Left lung (tissue), 10 donors: ENCODE results near the gene ROR2. TPM values are rescaled to one million over a fixed set of nuclear protein-coding genes. Genes with fewer than 3 reads are reported as not detected.
A peak's percentile ranks its signal among the peaks of the same experiment; 100 is the strongest.

ENCODE experiments used
- ATAC-seq: fragments of 200-7000 bp; cut with Tn5 transposase; one replicate; pipeline ENCODE4 v1.9.1; 2020; ENCODE audit warnings: moderate library complexity
- DNase-seq, 4 donors: peaks; one replicate each; pipeline ENCODE4 v3.0.0-alpha.2; 2013 to 2020
- H3K27ac ChIP-seq, 2 donors: fragments of 200-600 bp; sonication (generic) in 1 of 2; one replicate each; pipeline versions ENCODE4 v1.5.0 to v1.8.0; 2020 to 2021
- H3K27me3 ChIP-seq, 2 donors: fragments of 200-600 bp; sonication (generic) in 1 of 2; one replicate each; pipeline versions ENCODE4 v1.5.0 to v1.8.0; 2020 to 2021
- H3K36me3 ChIP-seq, 2 donors: fragments of 200-600 bp; sonication (generic) in 1 of 2; one replicate each; pipeline versions ENCODE4 v1.5.0 to v1.8.0; 2020 to 2021
- H3K4me1 ChIP-seq, 2 donors: fragments of 200-600 bp; one replicate each; pipeline ENCODE4 v1.8.0; 2021
- H3K4me3 ChIP-seq, 2 donors: fragments of 200-600 bp; sonication (generic) in 1 of 2; one replicate each; pipeline versions ENCODE4 v1.5.0 to v1.8.0; 2020 to 2021; ENCODE audit warnings: mild to moderate bottlenecking in 1 of 2
- H3K9me3 ChIP-seq, 2 donors: fragments of 200-600 bp; sonication (generic) in 1 of 2; one replicate each; pipeline versions ENCODE4 v1.5.0 to v1.8.0; 2020 to 2021
- CTCF ChIP-seq, 2 donors: fragments of 200-600 bp; sonication (generic) in 1 of 2; IDR thresholded peaks; one replicate each; pipeline versions ENCODE4 v1.5.0 to v1.8.0; 2021; ENCODE audit warnings: antibody characterized with exemption in 2 of 2
- intact Hi-C, 2 donors: fragments of 100-400 bp; cut with DNase I; formaldehyde crosslinking; loops; one replicate each; pipeline versions ENCODE4 v1.11.2 to v1.14.2; 2022
- polyA plus RNA-seq, 6 donors: library from polyadenylated mRNA; unstranded; fragments of 120-200 nt; gene quantifications; one replicate each; pipeline ENCODE4 v1.2.1, GENCODE V29; 2013; ENCODE audit not compliant: insufficient read length in 6 of 6
- total RNA-seq, 2 donors: library from RNA; stranded (reverse); fragmentation: NEBNext Ultra II Directional; extraction: Animal tissue kit (Norgen Biotek cat#: 25700); gene quantifications; one replicate each; pipeline ENCODE4 v1.2.1, GENCODE V29; 2021
- donor health status: DM: no; HTN: yes; CAD: no.
- donor health status: DM: no; HTN: no; CAD: no.

The ROR2 gene
- total and polyA plus RNA-seq, 8 donors = 11.5 to 36.5 (median 29.7) TPM

- DNase-seq (no peak), ATAC-seq (no peak)
- Histone ChIP-seq H3K4me3 (no peak overlapping the region), H3K36me3 (no peaks in the 10 kb centered on the region), H3K27ac (no peak overlapping the region), H3K9me3 (no peaks in the 10 kb centered on the region), H3K4me1 (peaks cover 3 to 4% of the 10 kb centered on the region in 2 donors), H3K27me3 (peaks cover 0 to 5% of the 10 kb centered on the region in 2 donors)
- TF ChIP-seq CTCF (IDR thresholded peaks at IDR 0.05) = no peak
- intact Hi-C loops = no loop called here
Observed at GRCh38 chr9:91833878-91834255, 116.2 kb downstream of the ROR2 start.

GRCh38 chr9:91833096-91833877, 116.7 kb downstream of the ROR2 start:
- DNase-seq (no peak), ATAC-seq (no peak)
- intact Hi-C loops = no loop called here
- Histone ChIP-seq H3K9me3 (no peaks in the 10 kb centered on the region), H3K27me3 (peaks cover 0 to 5% of the 10 kb centered on the region in 2 donors), H3K4me3 (no peak overlapping the region), H3K27ac (no peak overlapping the region), H3K36me3 (no peaks in the 10 kb centered on the region), H3K4me1 (peaks cover 0 to 4% of the 10 kb centered on the region in 2 donors)
- TF ChIP-seq CTCF (IDR thresholded peaks at IDR 0.05) = no peak

- DNase-seq (no peak), ATAC-seq (no peak)
- Histone ChIP-seq H3K4me3 (no peak overlapping the region), H3K4me1 (no peaks in the 10 kb centered on the region), H3K36me3 (no peaks in the 10 kb centered on the region), H3K9me3 (no peaks in the 10 kb centered on the region), H3K27ac (no peak overlapping the region), H3K27me3 (peaks cover 0 to 5% of the 10 kb centered on the region in 2 donors)
- intact Hi-C loops = no loop called here
- no peak for TF ChIP-seq CTCF (IDR thresholded peaks at IDR 0.05)
Observed at GRCh38 chr9:91832322-91832721, 117.7 kb downstream of the ROR2 start.

GRCh38 chr9:91825866-91826265, 124.2 kb downstream of the ROR2 start:
- Histone ChIP-seq H3K36me3 (no peaks in the 10 kb centered on the region), H3K27ac (no peak overlapping the region), H3K4me3 (no peak overlapping the region), H3K27me3 (no peaks in the 10 kb centered on the region), H3K4me1 (no peaks in the 10 kb centered on the region), H3K9me3 (no peaks in the 10 kb centered on the region)
- ATAC-seq (no peak), DNase-seq (no peak)
- TF ChIP-seq CTCF (IDR thresholded peaks at IDR 0.05) = no peak
- intact Hi-C loops = no loop called here

DNA sequence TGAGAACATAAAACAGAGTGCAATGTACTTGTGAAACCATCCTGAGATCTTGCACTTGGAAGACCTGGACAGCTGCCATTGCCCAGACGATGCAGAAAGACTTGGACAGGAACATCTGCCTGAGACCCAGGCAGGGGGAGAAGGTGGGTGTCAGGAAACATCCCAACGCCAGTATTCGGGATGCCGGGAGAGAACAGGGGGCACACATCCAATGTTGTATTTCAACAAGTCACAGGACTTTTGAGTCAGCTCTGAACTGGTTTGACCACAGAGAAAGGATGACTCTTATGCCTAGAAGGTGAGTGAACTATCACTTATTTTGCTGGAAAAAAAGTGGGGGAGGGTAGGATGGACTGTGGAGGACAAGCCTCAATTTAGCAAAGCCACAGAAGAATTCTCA, 124.6 kb downstream of the ROR2 start:
- no peak for DNase-seq
- no peak overlapping the region for H3K4me3 ChIP-seq
- H3K4me1 ChIP-seq = no peaks in the 10 kb centered on the region
- ATAC-seq = peak; percentile 38
- no peak for TF ChIP-seq CTCF (IDR thresholded peaks at IDR 0.05)
- intact Hi-C loops = no loop called here
- no peaks in the 10 kb centered on the region for H3K9me3 ChIP-seq
- H3K27me3 ChIP-seq = no peaks in the 10 kb centered on the region
- no peak overlapping the region for H3K27ac ChIP-seq
- H3K36me3 ChIP-seq = no peaks in the 10 kb centered on the region
